ENCODE data around the gene OXLD1.
"Not testable (repeated sequence)": the region's sequence is repeated elsewhere in the genome, so short reads cannot be mapped to it uniquely, and the experiment has no call there.

- not testable (repeated sequence) for TF ChIP-seq CTCF (IDR thresholded peaks at IDR 0.05); POLR2AphosphoS5 (IDR thresholded peaks at IDR 0.05; ENCODE audit: low read depth, low read length)
Observed at GRCh38 chr17:81675515-81676221, 9.3 kb upstream of the OXLD1 start.

All from Panc1 (cell line).